Measurements from ENCODE around the gene FTO. TPM values are rescaled to one million over a fixed set of nuclear protein-coding genes. Genes with fewer than 3 reads are reported as not detected.

Gene FTO
- total RNA-seq, 1 experiment from 2014 or later: 57.4 TPM

DNA sequence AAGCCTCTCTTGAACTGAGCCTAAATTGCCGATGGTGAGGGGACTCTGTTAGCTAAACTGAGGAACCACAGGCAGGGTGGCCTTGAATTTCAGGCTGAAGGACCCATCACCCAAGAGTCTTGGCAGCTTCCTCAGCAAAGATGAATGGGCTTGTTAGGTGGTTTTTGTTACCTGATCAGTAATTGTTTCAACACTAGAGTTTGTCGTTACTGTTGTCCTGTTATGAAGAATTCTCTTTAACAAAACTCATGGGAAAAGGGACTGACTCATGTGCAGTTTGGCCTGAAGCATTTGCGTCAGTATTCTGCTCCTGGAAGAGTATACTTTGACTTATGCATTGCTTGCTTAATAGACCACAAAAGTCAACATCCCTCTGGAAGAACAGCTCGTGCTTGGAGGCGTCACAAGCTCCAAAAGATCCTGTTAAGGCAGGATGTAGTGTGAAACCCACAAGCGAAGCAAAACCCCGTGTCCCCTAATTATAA is 376.6 kb downstream of the FTO start:
- ATAC-seq (no peak), DNase-seq (ENCODE audit: low spot score) (no peak)
- ChIA-PET CTCF (no interaction called here), POLR2A (no interaction called here)
- Mint-ChIP-seq H3K4me1 (peaks cover 4% of the 10 kb centered on the region), H3K36me3 (no peaks in the 10 kb centered on the region), H3K4me3 (no peak overlapping the region), H3K27ac (no peak overlapping the region), H3K9me3 (no peaks in the 10 kb centered on the region), H3K27me3 (ENCODE audit: low read depth) (no peaks in the 10 kb centered on the region)
- TF ChIP-seq GABPB1 (CRISPR knock-in tag; IDR thresholded peaks at IDR 0.05) (peak; percentile 80), CREM (CRISPR knock-in tag; IDR thresholded peaks at IDR 0.05) (no peak)
- TF ChIP-seq, protein P1, sequence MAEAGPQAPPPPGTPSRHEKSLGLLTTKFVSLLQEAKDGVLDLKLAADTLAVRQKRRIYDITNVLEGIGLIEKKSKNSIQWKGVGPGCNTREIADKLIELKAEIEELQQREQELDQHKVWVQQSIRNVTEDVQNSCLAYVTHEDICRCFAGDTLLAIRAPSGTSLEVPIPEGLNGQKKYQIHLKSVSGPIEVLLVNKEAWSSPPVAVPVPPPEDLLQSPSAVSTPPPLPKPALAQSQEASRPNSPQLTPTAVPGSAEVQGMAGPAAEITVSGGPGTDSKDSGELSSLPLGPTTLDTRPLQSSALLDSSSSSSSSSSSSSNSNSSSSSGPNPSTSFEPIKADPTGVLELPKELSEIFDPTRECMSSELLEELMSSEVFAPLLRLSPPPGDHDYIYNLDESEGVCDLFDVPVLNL (CRISPR knock-in tag; IDR thresholded peaks at IDR 0.05; ENCODE audit: borderline replicate concordance, low read depth): no peak

DNA sequence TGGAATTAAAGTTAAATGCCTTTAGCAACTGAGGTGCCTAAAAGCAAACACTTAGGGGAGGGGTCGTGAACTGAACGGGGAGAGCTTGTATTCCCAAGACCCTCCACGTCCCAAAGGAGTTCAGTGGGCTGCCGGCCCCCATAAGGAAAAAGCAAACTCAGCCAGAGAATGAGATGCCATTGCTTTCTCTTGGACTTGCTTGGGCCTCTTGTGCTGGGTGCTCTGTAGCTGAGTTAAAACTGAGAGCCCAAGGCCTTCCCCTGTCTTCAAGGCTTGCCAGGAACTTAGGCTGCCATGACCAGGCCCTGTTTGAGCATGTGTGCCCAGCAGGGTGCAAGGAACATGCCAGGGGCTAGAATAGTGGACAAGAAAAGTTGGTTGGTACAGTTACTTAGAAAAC is 382.8 kb downstream of the FTO start:
- TF ChIP-seq TCF7 (CRISPR knock-in tag; IDR thresholded peaks at IDR 0.05; ENCODE audit: low read depth) (no peak), FOXP1 (CRISPR knock-in tag; IDR thresholded peaks at IDR 0.05; ENCODE audit: borderline replicate concordance) (no peak), IRF2 (CRISPR knock-in tag; IDR thresholded peaks at IDR 0.05; ENCODE audit: borderline replicate concordance, low read depth) (no peak)
- H3K4me1 Mint-ChIP-seq: no peaks in the 10 kb centered on the region
- POLR2A ChIA-PET: no interaction called here
- DNase-seq (ENCODE audit: low spot score): no peak
- H3K36me3 Mint-ChIP-seq: no peaks in the 10 kb centered on the region
- ATAC-seq: no peak
- H3K9me3 Mint-ChIP-seq: peaks cover 17% of the 10 kb centered on the region
- CTCF ChIA-PET: no interaction called here
- no peak overlapping the region for H3K4me3 Mint-ChIP-seq
- no peak overlapping the region for H3K27ac Mint-ChIP-seq
- no peaks in the 10 kb centered on the region for H3K27me3 Mint-ChIP-seq (ENCODE audit: low read depth)

DNA sequence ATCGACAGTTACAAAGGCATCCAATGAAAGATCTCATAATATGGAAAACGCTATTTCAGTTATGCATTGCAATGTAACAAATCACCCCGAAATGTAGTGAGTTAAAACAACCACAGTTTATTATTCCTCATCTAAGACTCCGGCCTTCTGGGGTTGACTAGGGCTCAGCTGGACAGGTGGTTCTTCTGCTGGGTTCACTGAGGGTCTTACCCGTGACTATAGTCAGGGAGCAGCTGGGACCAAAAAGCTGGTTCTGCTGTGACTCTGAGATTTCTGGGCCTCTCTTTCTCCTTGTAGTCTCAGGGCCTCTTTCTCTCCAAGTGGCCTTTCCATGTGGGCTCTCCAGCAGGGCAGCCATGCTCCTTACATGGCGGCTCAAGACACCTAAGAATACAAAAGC is 386.6 kb downstream of the FTO start:
- DNase-seq (ENCODE audit: low spot score): no peak
- no peak for ATAC-seq
- TF ChIP-seq, protein P2, sequence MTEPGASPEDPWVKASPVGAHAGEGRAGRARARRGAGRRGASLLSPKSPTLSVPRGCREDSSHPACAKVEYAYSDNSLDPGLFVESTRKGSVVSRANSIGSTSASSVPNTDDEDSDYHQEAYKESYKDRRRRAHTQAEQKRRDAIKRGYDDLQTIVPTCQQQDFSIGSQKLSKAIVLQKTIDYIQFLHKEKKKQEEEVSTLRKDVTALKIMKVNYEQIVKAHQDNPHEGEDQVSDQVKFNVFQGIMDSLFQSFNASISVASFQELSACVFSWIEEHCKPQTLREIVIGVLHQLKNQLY (CRISPR knock-in tag; IDR thresholded peaks at IDR 0.05): no peak
- TF ChIP-seq TP53 (CRISPR knock-in tag; IDR thresholded peaks at IDR 0.05) (no peak), TEAD1 (CRISPR knock-in tag; IDR thresholded peaks at IDR 0.05) (no peak), SOX15 (CRISPR knock-in tag; IDR thresholded peaks at IDR 0.05) (no peak), RELA (CRISPR knock-in tag; IDR thresholded peaks at IDR 0.05; ENCODE audit: borderline replicate concordance) (no peak), GRHL2 (CRISPR knock-in tag; IDR thresholded peaks at IDR 0.05; ENCODE audit: insufficient replicate concordance, severe bottlenecking) (no peak), NR2C2 (CRISPR knock-in tag; IDR thresholded peaks at IDR 0.05) (no peak), MYBL2 (CRISPR knock-in tag; IDR thresholded peaks at IDR 0.05) (no peak), HMGA2 (CRISPR knock-in tag; IDR thresholded peaks at IDR 0.05) (no peak), JUN (CRISPR knock-in tag; IDR thresholded peaks at IDR 0.05) (no peak)
- TF ChIP-seq, protein P3, sequence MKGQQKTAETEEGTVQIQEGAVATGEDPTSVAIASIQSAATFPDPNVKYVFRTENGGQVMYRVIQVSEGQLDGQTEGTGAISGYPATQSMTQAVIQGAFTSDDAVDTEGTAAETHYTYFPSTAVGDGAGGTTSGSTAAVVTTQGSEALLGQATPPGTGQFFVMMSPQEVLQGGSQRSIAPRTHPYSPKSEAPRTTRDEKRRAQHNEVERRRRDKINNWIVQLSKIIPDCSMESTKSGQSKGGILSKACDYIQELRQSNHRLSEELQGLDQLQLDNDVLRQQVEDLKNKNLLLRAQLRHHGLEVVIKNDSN (CRISPR knock-in tag; IDR thresholded peaks at IDR 0.05): no peak
- TF ChIP-seq, protein P4, sequence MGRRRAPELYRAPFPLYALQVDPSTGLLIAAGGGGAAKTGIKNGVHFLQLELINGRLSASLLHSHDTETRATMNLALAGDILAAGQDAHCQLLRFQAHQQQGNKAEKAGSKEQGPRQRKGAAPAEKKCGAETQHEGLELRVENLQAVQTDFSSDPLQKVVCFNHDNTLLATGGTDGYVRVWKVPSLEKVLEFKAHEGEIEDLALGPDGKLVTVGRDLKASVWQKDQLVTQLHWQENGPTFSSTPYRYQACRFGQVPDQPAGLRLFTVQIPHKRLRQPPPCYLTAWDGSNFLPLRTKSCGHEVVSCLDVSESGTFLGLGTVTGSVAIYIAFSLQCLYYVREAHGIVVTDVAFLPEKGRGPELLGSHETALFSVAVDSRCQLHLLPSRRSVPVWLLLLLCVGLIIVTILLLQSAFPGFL (CRISPR knock-in tag; IDR thresholded peaks at IDR 0.05; ENCODE audit: borderline replicate concordance): no peak
- TF ChIP-seq, protein P5, sequence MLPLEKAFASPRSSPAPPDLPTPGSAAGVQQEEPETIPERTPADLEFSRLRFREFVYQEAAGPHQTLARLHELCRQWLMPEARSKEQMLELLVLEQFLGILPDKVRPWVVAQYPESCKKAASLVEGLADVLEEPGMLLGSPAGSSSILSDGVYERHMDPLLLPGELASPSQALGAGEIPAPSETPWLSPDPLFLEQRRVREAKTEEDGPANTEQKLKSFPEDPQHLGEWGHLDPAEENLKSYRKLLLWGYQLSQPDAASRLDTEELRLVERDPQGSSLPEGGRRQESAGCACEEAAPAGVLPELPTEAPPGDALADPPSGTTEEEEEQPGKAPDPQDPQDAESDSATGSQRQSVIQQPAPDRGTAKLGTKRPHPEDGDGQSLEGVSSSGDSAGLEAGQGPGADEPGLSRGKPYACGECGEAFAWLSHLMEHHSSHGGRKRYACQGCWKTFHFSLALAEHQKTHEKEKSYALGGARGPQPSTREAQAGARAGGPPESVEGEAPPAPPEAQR (CRISPR knock-in tag; IDR thresholded peaks at IDR 0.05): no peak
- TF ChIP-seq, protein P6, sequence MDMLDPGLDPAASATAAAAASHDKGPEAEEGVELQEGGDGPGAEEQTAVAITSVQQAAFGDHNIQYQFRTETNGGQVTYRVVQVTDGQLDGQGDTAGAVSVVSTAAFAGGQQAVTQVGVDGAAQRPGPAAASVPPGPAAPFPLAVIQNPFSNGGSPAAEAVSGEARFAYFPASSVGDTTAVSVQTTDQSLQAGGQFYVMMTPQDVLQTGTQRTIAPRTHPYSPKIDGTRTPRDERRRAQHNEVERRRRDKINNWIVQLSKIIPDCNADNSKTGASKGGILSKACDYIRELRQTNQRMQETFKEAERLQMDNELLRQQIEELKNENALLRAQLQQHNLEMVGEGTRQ (CRISPR knock-in tag; IDR thresholded peaks at IDR 0.05): no peak
- TF ChIP-seq, protein P7, sequence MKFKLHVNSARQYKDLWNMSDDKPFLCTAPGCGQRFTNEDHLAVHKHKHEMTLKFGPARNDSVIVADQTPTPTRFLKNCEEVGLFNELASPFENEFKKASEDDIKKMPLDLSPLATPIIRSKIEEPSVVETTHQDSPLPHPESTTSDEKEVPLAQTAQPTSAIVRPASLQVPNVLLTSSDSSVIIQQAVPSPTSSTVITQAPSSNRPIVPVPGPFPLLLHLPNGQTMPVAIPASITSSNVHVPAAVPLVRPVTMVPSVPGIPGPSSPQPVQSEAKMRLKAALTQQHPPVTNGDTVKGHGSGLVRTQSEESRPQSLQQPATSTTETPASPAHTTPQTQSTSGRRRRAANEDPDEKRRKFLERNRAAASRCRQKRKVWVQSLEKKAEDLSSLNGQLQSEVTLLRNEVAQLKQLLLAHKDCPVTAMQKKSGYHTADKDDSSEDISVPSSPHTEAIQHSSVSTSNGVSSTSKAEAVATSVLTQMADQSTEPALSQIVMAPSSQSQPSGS (CRISPR knock-in tag; IDR thresholded peaks at IDR 0.05; ENCODE audit: borderline replicate concordance, low read depth): no peak
- TF ChIP-seq, protein P1 (CRISPR knock-in tag; IDR thresholded peaks at IDR 0.05; ENCODE audit: borderline replicate concordance, low read depth): no peak
- TF ChIP-seq, protein P8, sequence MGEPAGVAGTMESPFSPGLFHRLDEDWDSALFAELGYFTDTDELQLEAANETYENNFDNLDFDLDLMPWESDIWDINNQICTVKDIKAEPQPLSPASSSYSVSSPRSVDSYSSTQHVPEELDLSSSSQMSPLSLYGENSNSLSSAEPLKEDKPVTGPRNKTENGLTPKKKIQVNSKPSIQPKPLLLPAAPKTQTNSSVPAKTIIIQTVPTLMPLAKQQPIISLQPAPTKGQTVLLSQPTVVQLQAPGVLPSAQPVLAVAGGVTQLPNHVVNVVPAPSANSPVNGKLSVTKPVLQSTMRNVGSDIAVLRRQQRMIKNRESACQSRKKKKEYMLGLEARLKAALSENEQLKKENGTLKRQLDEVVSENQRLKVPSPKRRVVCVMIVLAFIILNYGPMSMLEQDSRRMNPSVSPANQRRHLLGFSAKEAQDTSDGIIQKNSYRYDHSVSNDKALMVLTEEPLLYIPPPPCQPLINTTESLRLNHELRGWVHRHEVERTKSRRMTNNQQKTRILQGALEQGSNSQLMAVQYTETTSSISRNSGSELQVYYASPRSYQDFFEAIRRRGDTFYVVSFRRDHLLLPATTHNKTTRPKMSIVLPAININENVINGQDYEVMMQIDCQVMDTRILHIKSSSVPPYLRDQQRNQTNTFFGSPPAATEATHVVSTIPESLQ (CRISPR knock-in tag; IDR thresholded peaks at IDR 0.05): no peak
- peaks cover 17% of the 10 kb centered on the region for H3K9me3 Mint-ChIP-seq
- H3K27ac Mint-ChIP-seq: no peak overlapping the region
- no peaks in the 10 kb centered on the region for H3K27me3 Mint-ChIP-seq (ENCODE audit: low read depth)
- no peak overlapping the region for H3K4me3 Mint-ChIP-seq
- ChIA-PET CTCF (no interaction called here), POLR2A (no interaction called here)
- H3K4me1 Mint-ChIP-seq: no peaks in the 10 kb centered on the region
- H3K36me3 Mint-ChIP-seq: no peaks in the 10 kb centered on the region
